Neural progenitor cell (in vitro differentiated cells): Measurements from ENCODE around the gene GNAS-AS1. TPM values are rescaled to one million over a fixed set of nuclear protein-coding genes. Genes with fewer than 3 reads are reported as not detected.

ENCODE experiments used
- DNase-seq: peaks from one replicate; pipeline ENCODE4 v3.0.0-alpha.2; 2016; ENCODE audit warnings: low spot score
- H2AFZ ChIP-seq: fragments of 200-600 bp; sonication (generic); replicated peaks from 2 replicates; pipeline ENCODE4 v1.6.1; 2016; ENCODE audit warnings: antibody characterized with exemption
- H3F3A ChIP-seq: fragments of 200-600 bp; sonication (generic); 2 replicates; pipeline ENCODE4 v1.6.1; 2016; ENCODE audit warnings: antibody characterized with exemption, low read depth
- H3K27ac ChIP-seq: fragments of 200-600 bp; sonication (generic); 2 replicates; pipeline ENCODE4 v1.5.1; 2016; ENCODE audit warnings: mild to moderate bottlenecking
- H3K27me3 ChIP-seq: fragments of 200-600 bp; sonication (generic); 2 replicates; pipeline ENCODE4 v1.6.1; 2016; ENCODE audit warnings: mild to moderate bottlenecking, moderate library complexity
- H3K36me3 ChIP-seq: fragments of 200-600 bp; sonication (generic); 2 replicates; pipeline ENCODE4 v1.5.1; 2016
- H3K4me1 ChIP-seq: fragments of 200-600 bp; sonication (generic); 2 replicates; pipeline ENCODE4 v1.6.1; 2016; ENCODE audit warnings: mixed run types
- H3K4me2 ChIP-seq: fragments of 200-600 bp; sonication (generic); 2 replicates; pipeline ENCODE4 v1.6.1; 2016
- H3K4me3 ChIP-seq: fragments of 200-600 bp; sonication (generic); 2 replicates; pipeline ENCODE4 v1.5.1; 2016
- H3K79me2 ChIP-seq: fragments of 200-600 bp; sonication (generic); 2 replicates; pipeline ENCODE4 v1.6.1; 2016; ENCODE audit warnings: low read depth
- H3K9ac ChIP-seq: fragments of 200-600 bp; sonication (generic); 2 replicates; pipeline ENCODE4 v1.6.1; 2016
- H3K9me3 ChIP-seq: fragments of 200-600 bp; sonication (generic); 2 replicates; pipeline ENCODE4 v1.5.1; 2016; ENCODE audit warnings: low read depth
- H4K20me1 ChIP-seq: fragments of 200-600 bp; sonication (generic); 2 replicates; pipeline ENCODE4 v1.6.1; 2016; ENCODE audit warnings: low read depth
- H3K27ac Mint-ChIP-seq: 3 replicates; pipeline ENCODE4 v1.8.0; 2021; ENCODE audit warnings: mixed read lengths
- H3K27me3 Mint-ChIP-seq: 2 replicates; pipeline ENCODE4 v1.8.0; 2022; ENCODE audit warnings: low read depth, mild to moderate bottlenecking, inconsistent platforms, moderate library complexity, mixed read lengths; ENCODE audit not compliant: insufficient read depth
- H3K36me3 Mint-ChIP-seq: 3 replicates; pipeline ENCODE4 v1.8.0; 2021; ENCODE audit warnings: mixed read lengths
- H3K4me1 Mint-ChIP-seq: 3 replicates; pipeline ENCODE4 v1.8.0; 2021; ENCODE audit warnings: mixed read lengths
- H3K4me3 Mint-ChIP-seq: 3 replicates; pipeline ENCODE4 v1.8.0; 2021; ENCODE audit warnings: mild to moderate bottlenecking, moderate library complexity, mixed read lengths
- H3K9me3 Mint-ChIP-seq: 3 replicates; pipeline ENCODE4 v1.8.0; 2020; ENCODE audit warnings: mixed read lengths
- CTCF ChIP-seq: fragments of 200-600 bp; sonication (generic); IDR thresholded peaks from 2 replicates; pipeline ENCODE4 v1.5.1; 2017; ENCODE audit warnings: antibody characterized with exemption, mild to moderate bottlenecking
- EZH2 ChIP-seq: fragments of 200-600 bp; sonication (generic); IDR thresholded peaks from 2 replicates; pipeline ENCODE4 v1.6.1; 2017; ENCODE audit warnings: antibody characterized with exemption, mild to moderate bottlenecking, moderate library complexity
- EZH2phosphoT487 ChIP-seq: fragments of 200-600 bp; sonication (generic); IDR thresholded peaks from 2 replicates; pipeline ENCODE4 v1.6.1; 2017; ENCODE audit warnings: antibody characterized with exemption
- total RNA-seq: library from RNA; depleted of rRNA; stranded (reverse); fragments of >200 nt; gene quantifications from 2 replicates; pipeline ENCODE4 v1.2.3, GENCODE V29; 2015; ENCODE audit warnings: low replicate concordance

GNAS-AS1 gene
- total RNA-seq, 1 donor from 2014 or later: 5.8 TPM

GRCh38 chr20:58891086-58891717, 40.5 kb upstream of the GNAS-AS1 start:
- H3K79me2 ChIP-seq: peaks cover 74% of the 10 kb centered on the region
- peaks cover 3% of the 10 kb centered on the region for H3K27me3 ChIP-seq
- H3K36me3 Mint-ChIP-seq: peaks cover 4% of the 10 kb centered on the region
- peaks cover 42% of the 10 kb centered on the region for H4K20me1 ChIP-seq
- peaks cover 35% of the 10 kb centered on the region for H3F3A ChIP-seq
- no peak overlapping the region for H2AFZ ChIP-seq
- H3K9ac ChIP-seq: no peak overlapping the region
- H3K4me3 ChIP-seq: peak overlapping the region; percentile 99
- H3K4me2 ChIP-seq: peak overlapping the region; percentile 90
- peak; percentile 91 for DNase-seq
- H3K27me3 Mint-ChIP-seq: peaks cover 10% of the 10 kb centered on the region
- no peaks in the 10 kb centered on the region for H3K36me3 ChIP-seq
- no peak overlapping the region for H3K27ac Mint-ChIP-seq
- H3K9me3 Mint-ChIP-seq: peaks cover 4% of the 10 kb centered on the region
- H3K9me3 ChIP-seq: no peaks in the 10 kb centered on the region
- H3K4me1 ChIP-seq: peaks cover 37% of the 10 kb centered on the region
- H3K4me3 Mint-ChIP-seq: peak overlapping the region; percentile 85
- peaks cover 32% of the 10 kb centered on the region for H3K4me1 Mint-ChIP-seq
- peak overlapping the region; percentile 90 for H3K27ac ChIP-seq
- no peak for TF ChIP-seq EZH2phosphoT487
- TF ChIP-seq EZH2: no peak
- no peak for TF ChIP-seq CTCF

- Mint-ChIP-seq H3K36me3 (peaks cover 2% of the 10 kb centered on the region), H3K4me3 (peak overlapping the region; percentile 94), H3K27ac (peak overlapping the region; percentile 97), H3K4me1 (peaks cover 26% of the 10 kb centered on the region), H3K9me3 (peaks cover 5% of the 10 kb centered on the region), H3K27me3 (peaks cover 10% of the 10 kb centered on the region)
- Histone ChIP-seq H3K36me3 (no peaks in the 10 kb centered on the region), H3K27me3 (peaks cover 3% of the 10 kb centered on the region), H3K27ac (peak overlapping the region; percentile 82), H3K4me3 (peak overlapping the region; percentile 99), H4K20me1 (peaks cover 36% of the 10 kb centered on the region), H3K4me2 (peak overlapping the region; percentile 90), H3K4me1 (peaks cover 31% of the 10 kb centered on the region), H3F3A (peaks cover 35% of the 10 kb centered on the region), H3K9ac (no peak overlapping the region), H2AFZ (no peak overlapping the region), H3K79me2 (peaks cover 68% of the 10 kb centered on the region), H3K9me3 (no peaks in the 10 kb centered on the region)
- peak; percentile 86 for DNase-seq
- TF ChIP-seq EZH2 (no peak), CTCF (no peak), EZH2phosphoT487 (no peak)
Measured at GRCh38 chr20:58890518-58891085, 39.9 kb upstream of the GNAS-AS1 start.

- peak overlapping the region; percentile 82 for H3K27ac ChIP-seq
- H3K4me3 ChIP-seq: peak overlapping the region; percentile 99
- peak overlapping the region; percentile 30 for H3K9ac ChIP-seq
- H3K9me3 ChIP-seq: no peaks in the 10 kb centered on the region
- H3K27me3 Mint-ChIP-seq: peaks cover 10% of the 10 kb centered on the region
- H3K36me3 Mint-ChIP-seq: peaks cover 2% of the 10 kb centered on the region
- H3K4me2 ChIP-seq: peak overlapping the region; percentile 90
- peak; percentile 27 for TF ChIP-seq EZH2phosphoT487
- no peak for TF ChIP-seq CTCF
- peak; percentile 48 for TF ChIP-seq EZH2
- H3K79me2 ChIP-seq: peaks cover 61% of the 10 kb centered on the region
- H3K4me1 Mint-ChIP-seq: peaks cover 19% of the 10 kb centered on the region
- no peak overlapping the region for H2AFZ ChIP-seq
- H3F3A ChIP-seq: peaks cover 29% of the 10 kb centered on the region
- no peaks in the 10 kb centered on the region for H3K36me3 ChIP-seq
- peaks cover 29% of the 10 kb centered on the region for H4K20me1 ChIP-seq
- peaks cover 3% of the 10 kb centered on the region for H3K27me3 ChIP-seq
- peak; percentile 61 for DNase-seq
- H3K27ac Mint-ChIP-seq: peak overlapping the region; percentile 72
- peaks cover 5% of the 10 kb centered on the region for H3K9me3 Mint-ChIP-seq
- H3K4me3 Mint-ChIP-seq: peak overlapping the region; percentile 94
- peaks cover 25% of the 10 kb centered on the region for H3K4me1 ChIP-seq
Measured at GRCh38 chr20:58889798-58890517, 39.3 kb upstream of the GNAS-AS1 start.
